D721Med (cell line): ENCODE results near the gene TRAF3IP1.

Source experiments
- DNase-seq: peaks from one replicate; pipeline ENCODE4 v3.0.0; 2011; ENCODE audit warnings: low spot score; ENCODE audit not compliant: insufficient read length
- FAIRE-seq: peaks from 2 replicates; lab custom pipeline; 2011; peaks lifted over from hg19 to GRCh38; lab: Jason Lieb, UNC
- TF ChIP-seq, protein P1 (sequence below): IDR thresholded peaks from 2 replicates; pipeline ENCODE4 v1.5.1; 2012; ENCODE audit warnings: mild to moderate bottlenecking, control low read depth; ENCODE audit not compliant: insufficient read depth; ENCODE audit errors: missing control alignments

The TRAF3IP1 gene

DNA sequence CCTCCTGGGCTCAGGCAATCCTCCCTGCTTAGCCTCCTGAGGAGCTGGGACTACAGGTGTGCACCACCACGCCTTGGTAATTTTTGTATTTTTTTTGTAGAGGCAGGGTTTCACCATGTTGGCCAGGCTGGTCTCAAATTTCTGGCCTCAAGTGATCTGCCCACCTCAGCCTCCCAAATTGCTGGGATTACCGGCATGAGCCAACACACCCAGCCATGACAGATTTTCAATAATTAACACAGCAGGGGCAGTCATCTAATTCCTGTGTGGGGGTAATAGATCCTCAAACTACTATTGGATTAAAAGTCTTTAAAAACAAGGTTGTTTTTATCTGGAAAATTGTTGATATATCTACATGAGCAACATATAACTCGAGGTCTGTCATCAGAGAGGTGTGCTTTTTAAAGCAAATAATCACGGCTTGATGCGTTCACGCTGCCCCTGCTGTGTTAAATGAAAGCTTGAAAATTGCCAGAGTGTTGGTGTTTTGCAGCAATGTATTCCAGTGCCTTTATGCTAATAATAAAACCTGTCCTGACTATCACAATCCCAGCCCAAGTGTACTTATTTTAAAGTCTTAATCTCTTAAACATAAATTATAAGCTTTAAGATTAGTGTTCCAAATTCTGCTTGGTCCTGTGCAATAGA lies 70.8 kb downstream of the TRAF3IP1 start:
- TF ChIP-seq, protein P1, sequence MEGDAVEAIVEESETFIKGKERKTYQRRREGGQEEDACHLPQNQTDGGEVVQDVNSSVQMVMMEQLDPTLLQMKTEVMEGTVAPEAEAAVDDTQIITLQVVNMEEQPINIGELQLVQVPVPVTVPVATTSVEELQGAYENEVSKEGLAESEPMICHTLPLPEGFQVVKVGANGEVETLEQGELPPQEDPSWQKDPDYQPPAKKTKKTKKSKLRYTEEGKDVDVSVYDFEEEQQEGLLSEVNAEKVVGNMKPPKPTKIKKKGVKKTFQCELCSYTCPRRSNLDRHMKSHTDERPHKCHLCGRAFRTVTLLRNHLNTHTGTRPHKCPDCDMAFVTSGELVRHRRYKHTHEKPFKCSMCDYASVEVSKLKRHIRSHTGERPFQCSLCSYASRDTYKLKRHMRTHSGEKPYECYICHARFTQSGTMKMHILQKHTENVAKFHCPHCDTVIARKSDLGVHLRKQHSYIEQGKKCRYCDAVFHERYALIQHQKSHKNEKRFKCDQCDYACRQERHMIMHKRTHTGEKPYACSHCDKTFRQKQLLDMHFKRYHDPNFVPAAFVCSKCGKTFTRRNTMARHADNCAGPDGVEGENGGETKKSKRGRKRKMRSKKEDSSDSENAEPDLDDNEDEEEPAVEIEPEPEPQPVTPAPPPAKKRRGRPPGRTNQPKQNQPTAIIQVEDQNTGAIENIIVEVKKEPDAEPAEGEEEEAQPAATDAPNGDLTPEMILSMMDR, result no peak
- FAIRE-seq, result no peak
- DNase-seq, result no peak

DNA sequence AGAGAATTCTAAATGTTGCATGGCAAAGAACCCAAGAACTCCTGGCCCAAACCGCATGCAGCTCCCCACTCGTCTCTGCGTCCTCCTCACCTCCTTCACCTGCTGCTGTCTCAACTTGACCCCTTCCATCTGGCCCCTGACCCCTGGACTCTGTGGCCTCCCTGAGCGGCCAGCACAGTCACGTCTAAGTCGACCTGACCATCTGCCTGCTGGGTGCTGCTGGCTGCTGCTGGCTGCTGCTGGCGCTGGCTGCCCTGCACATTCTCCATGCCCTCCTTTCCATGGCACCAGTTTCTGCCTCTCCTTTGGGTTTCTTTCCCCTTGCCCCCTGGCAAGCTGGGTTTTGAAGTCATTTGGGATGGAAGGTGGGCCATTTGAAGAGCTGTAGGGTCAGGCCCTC lies 76.3 kb downstream of the TRAF3IP1 start:
- FAIRE-seq (no peak), DNase-seq (no peak)
- TF ChIP-seq, protein P1, result no peak

DNA sequence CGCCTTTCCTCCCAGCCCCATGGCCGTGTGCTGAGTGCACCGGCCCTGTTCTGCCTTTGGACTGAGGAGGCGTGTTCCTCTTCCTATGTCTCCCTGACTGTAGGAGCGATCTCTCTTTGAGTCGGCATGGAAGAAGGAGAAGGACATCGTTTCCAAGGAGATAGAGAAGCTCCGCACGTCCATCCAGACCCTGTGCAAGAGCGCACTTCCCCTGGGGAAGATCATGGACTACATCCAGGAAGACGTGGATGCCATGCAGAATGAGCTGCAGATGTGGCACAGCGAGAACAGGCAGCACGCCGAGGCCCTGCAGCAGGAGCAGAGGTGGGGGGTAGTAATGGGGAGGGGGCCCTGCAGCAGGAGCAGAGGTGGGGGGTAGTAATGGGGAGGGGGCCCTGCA lies 77.0 kb downstream of the TRAF3IP1 start:
- FAIRE-seq, result no peak
- no peak for DNase-seq
- TF ChIP-seq, protein P1, result no peak

DNA sequence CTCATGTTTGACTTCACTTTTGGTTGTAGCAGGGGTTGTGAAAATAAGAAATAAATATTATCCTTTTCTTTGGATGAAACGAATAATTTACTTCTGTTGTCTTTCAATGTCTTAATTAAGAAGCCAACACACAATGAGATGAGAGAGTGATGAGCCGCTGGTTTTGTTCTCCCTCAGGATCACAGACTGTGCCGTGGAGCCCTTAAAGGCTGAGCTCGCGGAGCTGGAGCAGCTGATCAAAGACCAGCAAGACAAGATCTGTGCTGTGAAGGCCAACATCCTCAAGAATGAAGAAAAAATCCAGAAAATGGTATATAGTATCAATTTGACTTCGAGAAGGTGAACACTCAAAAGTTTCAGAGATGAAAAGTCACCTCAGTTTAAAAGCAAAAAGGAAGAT lies 78.3 kb downstream of the TRAF3IP1 start:
- no peak for DNase-seq
- FAIRE-seq, result no peak
- TF ChIP-seq, protein P1, result no peak

DNA sequence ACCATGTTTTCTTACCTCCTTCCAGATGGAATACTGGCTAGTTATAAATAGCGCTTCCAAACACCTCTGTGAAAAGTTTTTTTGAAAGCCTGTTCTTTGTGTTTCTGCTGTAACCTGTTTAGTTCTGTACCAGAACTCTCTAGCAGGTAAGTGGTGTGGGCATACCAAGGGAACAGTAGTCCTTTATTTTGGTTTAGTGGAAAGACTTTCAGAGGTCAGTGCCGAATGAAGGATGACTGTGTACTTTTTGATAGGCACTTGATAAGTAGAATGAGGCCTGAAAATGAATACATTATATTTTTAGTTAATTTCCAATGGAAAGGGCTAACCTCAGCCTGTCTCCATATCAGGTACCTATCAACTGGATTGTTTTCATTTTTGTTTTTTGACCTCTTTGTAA lies 78.8 kb downstream of the TRAF3IP1 start:
- TF ChIP-seq, protein P1, result no peak
- no peak for DNase-seq
- FAIRE-seq, result no peak

DNA sequence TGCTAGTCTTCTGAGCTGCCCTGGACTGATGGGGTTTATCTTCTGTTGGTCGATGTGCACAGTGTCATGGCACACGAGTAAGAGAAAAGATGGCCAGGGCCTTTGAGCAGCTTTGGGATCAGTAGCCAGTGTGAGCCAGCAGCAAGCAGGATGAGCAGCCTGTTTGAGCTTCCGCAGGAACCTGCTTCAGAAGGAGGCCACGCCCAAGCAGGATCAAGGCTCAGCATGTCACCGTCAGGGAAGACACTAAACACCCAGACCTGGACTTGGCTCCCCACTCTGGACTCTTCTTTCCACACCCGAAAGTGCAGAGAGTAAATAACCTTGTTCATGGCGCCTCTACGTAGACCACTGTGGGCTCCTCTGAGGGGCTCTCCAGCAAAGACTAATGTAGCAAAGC lies 81.2 kb downstream of the TRAF3IP1 start:
- DNase-seq (no peak), FAIRE-seq (no peak)
- TF ChIP-seq, protein P1, result no peak

DNA sequence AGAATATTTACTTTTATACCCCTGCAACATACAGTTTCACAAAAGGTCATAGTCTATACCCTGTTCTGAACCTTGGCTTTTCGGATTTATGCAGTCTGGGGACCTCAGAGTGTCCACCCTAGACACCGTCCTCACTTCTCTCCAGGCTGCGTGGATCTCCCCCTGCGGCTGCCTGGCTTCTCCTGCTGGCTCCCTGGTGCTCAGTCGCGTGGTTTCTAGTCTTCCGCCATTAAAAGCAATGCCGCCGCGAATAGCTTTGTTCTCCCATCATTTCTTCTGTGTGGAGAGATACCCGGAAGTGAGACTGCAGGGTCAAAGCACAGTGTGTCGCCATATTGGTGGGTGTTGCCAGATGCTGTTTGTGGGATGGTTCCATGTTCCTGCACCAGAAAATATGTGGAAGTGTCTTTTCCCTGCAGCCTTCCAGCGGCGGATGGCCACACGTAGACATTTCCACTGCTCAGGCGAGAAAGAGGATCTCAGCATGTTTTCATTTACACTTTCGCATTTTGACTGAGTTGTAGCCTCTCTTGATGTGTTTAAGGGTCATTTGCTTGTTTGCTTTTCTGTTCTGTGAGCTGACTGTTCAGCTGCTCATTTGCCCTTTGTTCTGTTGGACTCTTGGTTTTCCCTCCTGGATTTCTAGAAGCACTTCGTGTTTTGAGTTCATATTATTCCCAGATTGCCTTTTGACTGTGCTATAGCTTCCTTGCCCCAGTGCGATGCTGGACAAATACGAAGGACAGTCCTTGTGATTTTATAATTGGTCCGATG lies 83.5 kb downstream of the TRAF3IP1 start:
- TF ChIP-seq, protein P1, result no peak
- no peak for DNase-seq
- no peak for FAIRE-seq
